MM.1S (cell line): ENCODE results near the gene IL17RD.

Experiments
- DNase-seq: peaks from one replicate; pipeline ENCODE4 v3.0.0-alpha.2; 2015
- H2AFZ ChIP-seq: fragments of 300-600 bp; sonication (generic); 2 replicates; pipeline ENCODE4 v1.6.0; 2016; ENCODE audit warnings: antibody characterized with exemption, low read length
- H3F3A ChIP-seq: fragments of 300-600 bp; sonication (generic); 2 replicates; pipeline ENCODE4 v1.6.1; 2016; ENCODE audit warnings: mild to moderate bottlenecking, antibody characterized with exemption, low read length, moderate library complexity, mixed read lengths; ENCODE audit not compliant: insufficient read depth
- H3K27ac ChIP-seq: fragments of 300-600 bp; sonication (generic); 2 replicates; pipeline ENCODE4 v1.5.1; 2016; ENCODE audit warnings: mild to moderate bottlenecking, low read length
- H3K27me3 ChIP-seq: fragments of 300-600 bp; sonication (generic); replicated peaks from 2 replicates; pipeline ENCODE4 v1.6.0; 2016; ENCODE audit warnings: low read length; ENCODE audit not compliant: insufficient read depth
- H3K36me3 ChIP-seq: fragments of 300-600 bp; sonication (generic); replicated peaks from 2 replicates; pipeline ENCODE4 v1.6.1; 2016; ENCODE audit warnings: mild to moderate bottlenecking, low read length, mixed read lengths; ENCODE audit not compliant: insufficient read depth
- H3K4me1 ChIP-seq: fragments of 300-600 bp; sonication (generic); 2 replicates; pipeline ENCODE4 v1.6.1; 2016; ENCODE audit warnings: low read length, mixed read lengths
- H3K4me2 ChIP-seq: fragments of 300-600 bp; sonication (generic); 2 replicates; pipeline ENCODE4 v1.6.0; 2016; ENCODE audit warnings: low read depth, low read length
- H3K4me3 ChIP-seq: fragments of 300-600 bp; sonication (generic); 2 replicates; pipeline ENCODE4 v1.5.1; 2016; ENCODE audit warnings: low read length, mixed read lengths
- H3K79me2 ChIP-seq: fragments of 300-600 bp; sonication (generic); 2 replicates; pipeline ENCODE4 v1.6.1; 2016; ENCODE audit warnings: mixed run types, low read length, mixed read lengths
- H3K9ac ChIP-seq: fragments of 300-600 bp; sonication (generic); 2 replicates; pipeline ENCODE4 v1.6.1; 2016; ENCODE audit warnings: low read length, mixed read lengths
- H3K9me2 ChIP-seq: fragments of 300-600 bp; sonication (generic); replicated peaks from 2 replicates; pipeline ENCODE4 v1.6.1; 2016; ENCODE audit warnings: mild to moderate bottlenecking, low read length, mixed read lengths; ENCODE audit not compliant: insufficient read depth
- H3K9me3 ChIP-seq: fragments of 300-600 bp; sonication (generic); replicated peaks from 2 replicates; pipeline ENCODE4 v1.6.1; 2016; ENCODE audit warnings: mild to moderate bottlenecking, low read length, mixed read lengths; ENCODE audit not compliant: insufficient read depth
- H4K20me1 ChIP-seq: fragments of 300-600 bp; sonication (generic); 2 replicates; pipeline ENCODE4 v1.6.1; 2016; ENCODE audit warnings: mild to moderate bottlenecking, low read length, moderate library complexity, mixed read lengths; ENCODE audit not compliant: insufficient read depth
- CTCF ChIP-seq: fragments of 300-600 bp; sonication (generic); IDR thresholded peaks from 2 replicates; pipeline ENCODE4 v1.5.1; 2016; ENCODE audit warnings: antibody characterized with exemption, low read length, mixed read lengths
- EZH2 ChIP-seq: fragments of 300-600 bp; sonication (generic); optimal IDR thresholded peaks from 2 replicates; pipeline ENCODE3; 2017; ENCODE audit warnings: low read depth, mild to moderate bottlenecking, antibody characterized with exemption, low read length, mixed read lengths
- EZH2phosphoT487 ChIP-seq: fragments of 300-600 bp; sonication (generic); IDR thresholded peaks from 2 replicates; pipeline ENCODE4 v1.6.1; 2018; ENCODE audit warnings: antibody characterized with exemption, low read length

Gene IL17RD

GRCh38 chr3:57131210-57131588 is 34.0 kb downstream of the IL17RD start:
- no peak overlapping the region for H2AFZ ChIP-seq
- H3K27me3 ChIP-seq, result no peaks in the 10 kb centered on the region

GRCh38 chr3:57130571-57131209 is 34.5 kb downstream of the IL17RD start:
- Histone ChIP-seq H3K79me2 (no peaks in the 10 kb centered on the region), H4K20me1 (no peaks in the 10 kb centered on the region), H3K27me3 (no peaks in the 10 kb centered on the region), H2AFZ (no peak overlapping the region), H3K4me2 (no peak overlapping the region), H3F3A (no peaks in the 10 kb centered on the region), H3K9me3 (no peaks in the 10 kb centered on the region), H3K27ac (no peak overlapping the region), H3K36me3 (no peaks in the 10 kb centered on the region), H3K9me2 (no peaks in the 10 kb centered on the region), H3K9ac (no peak overlapping the region), H3K4me1 (no peaks in the 10 kb centered on the region), H3K4me3 (no peak overlapping the region)
- TF ChIP-seq EZH2phosphoT487 (no peak), CTCF (no peak), EZH2 (no peak)
- DNase-seq, result no peak

More at GRCh38 chr3:57131210-57131588, 34.0 kb downstream of the IL17RD start:
- Histone ChIP-seq H4K20me1 (no peaks in the 10 kb centered on the region), H3K27ac (no peak overlapping the region), H3K9me2 (no peaks in the 10 kb centered on the region), H3K4me3 (no peak overlapping the region), H3K79me2 (no peaks in the 10 kb centered on the region), H3K4me2 (no peak overlapping the region), H3K36me3 (no peaks in the 10 kb centered on the region), H3K9ac (no peak overlapping the region), H3F3A (no peaks in the 10 kb centered on the region), H3K4me1 (no peaks in the 10 kb centered on the region), H3K9me3 (no peaks in the 10 kb centered on the region)
- no peak for DNase-seq
- TF ChIP-seq EZH2phosphoT487 (no peak), CTCF (no peak), EZH2 (no peak)

DNA sequence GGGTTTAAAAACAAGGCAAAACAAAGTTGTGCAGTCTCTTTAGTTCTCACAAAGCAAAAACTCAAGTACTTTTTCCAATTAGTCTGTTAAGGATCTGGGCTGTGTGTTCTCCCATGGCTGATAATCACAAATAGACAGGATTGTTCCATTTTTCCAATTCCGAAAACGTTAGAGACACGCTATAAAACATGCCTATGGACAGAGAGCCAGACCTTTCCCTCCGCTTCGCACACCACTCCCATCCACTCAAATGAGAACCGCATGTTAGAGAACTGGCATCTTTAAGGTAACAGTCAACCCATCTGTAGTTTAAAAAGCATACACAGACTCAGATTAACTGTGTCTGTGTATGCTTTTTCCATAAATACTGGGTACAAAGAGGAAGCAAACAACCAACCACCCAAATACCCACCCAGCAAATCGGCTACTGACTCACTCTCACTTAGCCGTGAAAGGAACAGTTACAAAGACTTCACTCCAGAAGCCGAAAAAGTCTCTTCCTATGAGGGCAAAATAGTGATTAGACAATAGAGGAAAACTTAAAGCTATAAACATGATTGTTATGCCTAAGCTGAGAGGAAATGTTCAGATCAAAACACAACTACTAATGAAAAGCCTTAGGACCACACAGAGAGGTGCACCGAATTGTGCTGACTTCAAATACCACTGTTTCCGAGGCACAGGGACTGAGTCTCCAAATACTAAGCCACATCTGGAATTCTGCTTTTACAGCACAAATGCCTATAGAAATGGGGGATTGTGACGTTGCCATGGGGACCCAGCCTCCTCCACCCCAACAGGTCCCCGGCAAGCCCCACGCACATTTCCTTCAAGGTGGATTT is 36.1 kb downstream of the IL17RD start:
- H3K79me2 ChIP-seq, result no peaks in the 10 kb centered on the region
- no peak overlapping the region for H3K4me2 ChIP-seq
- no peaks in the 10 kb centered on the region for H3K36me3 ChIP-seq
- H3K9me2 ChIP-seq, result no peaks in the 10 kb centered on the region
- no peaks in the 10 kb centered on the region for H3K9me3 ChIP-seq
- no peak for TF ChIP-seq EZH2phosphoT487
- no peaks in the 10 kb centered on the region for H3F3A ChIP-seq
- no peak overlapping the region for H3K4me3 ChIP-seq
- H2AFZ ChIP-seq, result no peak overlapping the region
- no peak overlapping the region for H3K9ac ChIP-seq
- no peaks in the 10 kb centered on the region for H3K4me1 ChIP-seq
- no peak overlapping the region for H3K27ac ChIP-seq
- no peak for DNase-seq
- no peaks in the 10 kb centered on the region for H3K27me3 ChIP-seq
- no peaks in the 10 kb centered on the region for H4K20me1 ChIP-seq
